ENCODE data around the gene HDDC2. TPM values are rescaled to one million over a fixed set of nuclear protein-coding genes. Genes with fewer than 3 reads are reported as not detected.

HDDC2 gene
- total and polyA plus RNA-seq, 2 of the 8 experiments (the other 6 are each of a cell fraction or from before 2014, with no cell fraction given), result 89.3 to 129 TPM

DNA sequence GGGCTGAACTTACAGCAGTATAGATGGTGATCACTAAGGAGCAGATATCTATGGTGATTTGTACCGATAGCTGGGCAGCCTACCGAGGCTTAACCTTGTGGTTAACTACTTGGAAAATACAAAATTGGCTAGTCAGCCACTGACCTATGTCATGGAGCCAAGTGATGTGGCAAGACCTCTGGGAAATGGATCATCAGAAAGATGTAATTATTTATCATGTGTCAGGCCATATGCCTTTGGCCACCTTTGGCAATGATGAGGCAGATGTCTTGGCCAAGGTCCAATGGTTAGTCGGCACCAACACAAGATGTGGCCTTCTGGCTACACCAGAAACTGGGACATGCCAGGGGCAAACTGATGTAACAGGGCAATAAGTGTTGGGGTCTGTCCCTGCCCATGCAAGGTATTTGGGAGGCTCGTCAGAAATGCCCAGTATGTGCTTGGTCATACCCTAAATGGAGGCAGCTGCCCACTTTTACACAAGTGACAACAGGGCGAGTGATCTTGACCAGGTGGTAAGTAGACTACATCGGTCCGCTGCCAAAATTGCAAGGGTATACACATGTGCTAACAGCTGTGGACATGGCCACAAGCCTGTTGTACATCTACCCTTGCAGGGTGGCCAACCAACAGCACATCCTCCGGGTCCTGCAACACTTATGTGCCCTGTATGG, 30.1 kb downstream of the HDDC2 start:
- ChIA-PET POLR2A (ENCODE audit: partially characterized antibody) (interaction anchor here (1.3 to 1.5 kb wide), 3 partner anchors 8 to 30 kb away, joined by 3 read pairs; partner anchors contain the start of gene HDDC2), CTCF (ENCODE audit: partially characterized antibody) (no interaction called here)
- no peak for TF ChIP-seq GTF2F1 (IDR thresholded peaks at IDR 0.05; ENCODE audit: borderline replicate concordance, low read depth, low read length)
- TF ChIP-seq, protein P1, sequence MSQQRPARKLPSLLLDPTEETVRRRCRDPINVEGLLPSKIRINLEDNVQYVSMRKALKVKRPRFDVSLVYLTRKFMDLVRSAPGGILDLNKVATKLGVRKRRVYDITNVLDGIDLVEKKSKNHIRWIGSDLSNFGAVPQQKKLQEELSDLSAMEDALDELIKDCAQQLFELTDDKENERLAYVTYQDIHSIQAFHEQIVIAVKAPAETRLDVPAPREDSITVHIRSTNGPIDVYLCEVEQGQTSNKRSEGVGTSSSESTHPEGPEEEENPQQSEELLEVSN (IDR thresholded peaks at IDR 0.05), result no peak
- TF ChIP-seq SUZ12 (IDR thresholded peaks at IDR 0.05; ENCODE audit: low read length), result no peak
- no peak for TF ChIP-seq KDM5A (IDR thresholded peaks at IDR 0.05; ENCODE audit: low read length)
- TF ChIP-seq SP1 (IDR thresholded peaks at IDR 0.05; ENCODE audit: low read depth, low read length), result no peak
- TF ChIP-seq RBBP5 (IDR thresholded peaks at IDR 0.05; ENCODE audit: borderline replicate concordance, low read depth, low read length), result no peak
- TF ChIP-seq BRCA1 (IDR thresholded peaks at IDR 0.05; ENCODE audit: low read depth, low read length), result no peak
- no peak for TF ChIP-seq MAFK (IDR thresholded peaks at IDR 0.05; ENCODE audit: low read depth, low read length)
- no peak for TF ChIP-seq YY1 (IDR thresholded peaks at IDR 0.05; ENCODE audit: low read depth, low read length)
- no peak for TF ChIP-seq TBP (IDR thresholded peaks at IDR 0.05; ENCODE audit: low read depth, low read length)
- TF ChIP-seq KDM4A (IDR thresholded peaks at IDR 0.05; ENCODE audit: low read depth, low read length, severe bottlenecking), result no peak
- no peak for TF ChIP-seq POLR2A (IDR thresholded peaks at IDR 0.05; ENCODE audit: control extremely low read depth in 1 of 2, low read depth in 2 of 2, low read length in 2 of 2)
- no peak for TF ChIP-seq NANOG (IDR thresholded peaks at IDR 0.05; ENCODE audit: insufficient read depth, low read depth, low read length, poor library complexity, severe bottlenecking)
- no peak for TF ChIP-seq NRF1 (IDR thresholded peaks at IDR 0.05; ENCODE audit: low read depth, low read length)

More for the DNA sequence above, 30.1 kb downstream of the HDDC2 start:
- Histone ChIP-seq H3K4ac (replicated peaks; ENCODE audit: insufficient read length, low read depth, low read length) (no peak overlapping the region), H3K9ac (replicated peaks in 1 of 4; ENCODE audit: extremely low read depth in 1 of 4, low read depth in 3 of 4, low read length in 3 of 4) (no peak overlapping the region), H2BK12ac (ENCODE audit: low read depth, low read length) (no peak overlapping the region), H3K4me1 (replicated peaks in 1 of 4; ENCODE audit: control insufficient read depth in 3 of 4, insufficient read depth in 4 of 4, low read length in 3 of 4) (no peaks in the 10 kb centered on the region; a peak in 1 of 7 replicates), H2AFZ (ENCODE audit: low read length) (no peak overlapping the region), H3K56ac (replicated peaks; ENCODE audit: insufficient read length, low read depth, low read length) (no peak overlapping the region), H2BK20ac (ENCODE audit: low read length) (no peak overlapping the region), H3K18ac (ENCODE audit: extremely low read depth, low read length) (no peak overlapping the region), H4K8ac (ENCODE audit: extremely low read depth, insufficient read depth, low read length) (no peak overlapping the region), H3K36me3 (ENCODE audit: control insufficient read depth in 2 of 4, insufficient read depth in 4 of 4, low read length in 3 of 4) (peaks cover 0 to 15% (median 4%) of the 10 kb centered on the region in 4 experiments; a peak in 4 of 8 replicates), H3K14ac (ENCODE audit: insufficient read length) (no peak overlapping the region), H4K91ac (replicated peaks; ENCODE audit: insufficient read length, low read length) (no peak overlapping the region), H3K23ac (ENCODE audit: insufficient read length) (no peak overlapping the region), H3K27ac (ENCODE audit: low read depth, low read length) (no peak overlapping the region), H3K23me2 (ENCODE audit: low read depth, low read length) (no peaks in the 10 kb centered on the region), H3K79me2 (ENCODE audit: control insufficient read depth in 1 of 2, insufficient read depth in 2 of 2, low read length in 2 of 2) (no peaks in the 10 kb centered on the region), H3K4me3 (ENCODE audit: extremely low read depth in 1 of 4, insufficient read depth in 2 of 4, low read depth in 3 of 4, low read length in 4 of 4) (no peak overlapping the region), H4K5ac (ENCODE audit: insufficient read length, low read depth, low read length) (no peak overlapping the region), H3K27me3 (replicated peaks in 1 of 4; ENCODE audit: control insufficient read depth in 3 of 4, extremely low read depth in 1 of 4, insufficient read depth in 3 of 4, low read length in 3 of 4) (no peaks in the 10 kb centered on the region), H3K79me1 (ENCODE audit: low read depth, low read length) (no peaks in the 10 kb centered on the region), H3K9me3 (ENCODE audit: insufficient read depth in 2 of 2, low read depth in 1 of 2, low read length in 1 of 2) (no peaks in the 10 kb centered on the region), H2AK5ac (ENCODE audit: low read depth, low read length) (no peak overlapping the region), H2BK120ac (replicated peaks; ENCODE audit: low read depth, low read length) (no peak overlapping the region), H3K4me2 (ENCODE audit: insufficient read depth in 1 of 2, low read depth in 2 of 2, low read length in 2 of 2) (no peak overlapping the region), H2BK15ac (ENCODE audit: low read length) (no peak overlapping the region), H2BK5ac (ENCODE audit: low read depth, low read length) (no peak overlapping the region), H4K20me1 (replicated peaks in 1 of 2; ENCODE audit: control insufficient read depth in 1 of 2, insufficient read depth in 2 of 2, low read length in 2 of 2) (no peaks in the 10 kb centered on the region)
- WGBS, 2 experiments (ENCODE audit: extremely low coverage in 1 of 2, insufficient coverage in 1 of 2, insufficient read length in 1 of 2, insufficient replicate concordance in 2 of 2, low coverage in 1 of 2, low lambda C conversion rate in 2 of 2, missing lambda C conversion rate in 1 of 2), result 85% methylated on average over 8 of the region's 8 CpGs; no CpG with 5 or more reads in 1 of the 2 experiments
- FAIRE-seq (no peak), DNase-seq (ENCODE audit: low read depth in 1 of 2, low spot score in 2 of 2) (no peak)

All from H1 (cell line).